H1 (cell line): ENCODE results near the gene TRAPPC12. TPM values are rescaled to one million over a fixed set of nuclear protein-coding genes. Genes with fewer than 3 reads are reported as not detected.

ENCODE experiments used
- CTCF ChIA-PET: fragments of 300-600 bp; sonication (Branson Sonifier 250); formaldehyde crosslinking; loops from one replicate; lab custom pipeline; 2021; ENCODE audit not compliant: partially characterized antibody; lab: Charles Lee
- POLR2A ChIA-PET: fragments of 300-600 bp; sonication (Branson Sonifier 250); formaldehyde crosslinking; loops from one replicate; lab custom pipeline; 2021; ENCODE audit warnings: inconsistent platforms; ENCODE audit not compliant: partially characterized antibody; lab: Charles Lee
- DNase-seq, 2 experiments: peaks; one replicate each; pipeline versions ENCODE4 v3.0.0 to v3.0.0-alpha.2; 2010 to 2022; ENCODE audit warnings: low spot score in 2 of 2, low read depth in 1 of 2, mixed read lengths in 1 of 2
- FAIRE-seq: peaks from 2 replicates; lab custom pipeline; 2011; peaks lifted over from hg19 to GRCh38; lab: Jason Lieb, UNC
- H2AFZ ChIP-seq: 2 replicates; pipeline ENCODE4 v1.8.1; 2012; ENCODE audit warnings: low read length, inconsistent platforms
- H2AK5ac ChIP-seq: 2 replicates; pipeline ENCODE4 v1.6.1; 2013; ENCODE audit warnings: low read depth, low read length
- H2BK120ac ChIP-seq: replicated peaks from 2 replicates; pipeline ENCODE3; 2013; ENCODE audit warnings: low read depth, low read length, inconsistent platforms
- H2BK12ac ChIP-seq: 2 replicates; pipeline ENCODE4 v1.6.1; 2013; ENCODE audit warnings: low read depth, low read length
- H2BK15ac ChIP-seq: 2 replicates; pipeline ENCODE4 v1.6.1; 2013; ENCODE audit warnings: low read length
- H2BK20ac ChIP-seq: 2 replicates; pipeline ENCODE4 v1.6.1; 2013; ENCODE audit warnings: low read length
- H2BK5ac ChIP-seq: 2 replicates; pipeline ENCODE4 v1.6.1; 2013; ENCODE audit warnings: low read depth, low read length
- H3K14ac ChIP-seq: 2 replicates; pipeline ENCODE4 v1.6.1; 2013; ENCODE audit warnings: inconsistent platforms; ENCODE audit not compliant: insufficient read length
- H3K18ac ChIP-seq: 2 replicates; pipeline ENCODE4 v1.6.1; 2013; ENCODE audit warnings: low read length; ENCODE audit errors: extremely low read depth
- H3K23ac ChIP-seq: 2 replicates; pipeline ENCODE4 v1.6.1; 2013; ENCODE audit warnings: inconsistent platforms; ENCODE audit not compliant: insufficient read length
- H3K23me2 ChIP-seq: 2 replicates; pipeline ENCODE4 v1.6.1; 2013; ENCODE audit warnings: low read depth, low read length
- H3K27ac ChIP-seq: 2 replicates; pipeline ENCODE4 v1.6.1; 2011; ENCODE audit warnings: low read depth, low read length, inconsistent platforms
- H3K27me3 ChIP-seq, 4 experiments: replicated peaks in 1 of 4; 1 replicate in 1 of 4; 2 replicates in 3 of 4; pipeline versions ENCODE4 v1.6.1 to v1.8.1; 2011 to 2013; ENCODE audit warnings: low read length in 3 of 4, mild to moderate bottlenecking in 3 of 4, inconsistent platforms in 2 of 4, mixed read lengths in 2 of 4, moderate library complexity in 1 of 4; ENCODE audit not compliant: control insufficient read depth in 3 of 4, insufficient read depth in 3 of 4; ENCODE audit errors: extremely low read depth in 1 of 4
- H3K36me3 ChIP-seq, 4 experiments: 2 replicates each; pipeline versions ENCODE4 v1.6.1 to v1.8.1; 2011 to 2013; ENCODE audit warnings: mild to moderate bottlenecking in 4 of 4, low read length in 3 of 4, moderate library complexity in 2 of 4, control low read depth in 1 of 4, inconsistent platforms in 1 of 4; ENCODE audit not compliant: insufficient read depth in 4 of 4, control insufficient read depth in 2 of 4
- H3K4ac ChIP-seq: replicated peaks from 2 replicates; pipeline ENCODE3; 2013; ENCODE audit warnings: low read length, low read depth, mixed read lengths, inconsistent platforms; ENCODE audit not compliant: insufficient read length
- H3K4me1 ChIP-seq, 4 experiments: replicated peaks in 1 of 4; 1 replicate in 1 of 4; 2 replicates in 3 of 4; pipeline versions ENCODE4 v1.6.1 to v1.8.1; 2011 to 2013; ENCODE audit warnings: low read length in 3 of 4, inconsistent platforms in 2 of 4, mixed read lengths in 1 of 4; ENCODE audit not compliant: insufficient read depth in 4 of 4, control insufficient read depth in 3 of 4
- H3K4me2 ChIP-seq, 2 experiments: 2 replicates each; pipeline versions ENCODE4 v1.6.1 to v1.8.1; 2011 to 2013; ENCODE audit warnings: low read depth in 2 of 2, low read length in 2 of 2, control low read depth in 1 of 2, inconsistent platforms in 1 of 2, mild to moderate bottlenecking in 1 of 2; ENCODE audit not compliant: insufficient read depth in 1 of 2
- H3K4me3 ChIP-seq, 4 experiments: fragments of 200-600, 300-600 bp in 1 of 4; sonication (generic), shearing (Covaris generic), sonication (Bioruptor Twin) in 1 of 4; 2 replicates each; pipeline versions ENCODE4 v1.5.1 to v1.8.1; 2011 to 2016; ENCODE audit warnings: low read length in 4 of 4, low read depth in 3 of 4, control low read depth in 2 of 4, inconsistent platforms in 2 of 4, mild to moderate bottlenecking in 2 of 4, mixed read lengths in 1 of 4, moderate library complexity in 1 of 4; ENCODE audit not compliant: insufficient read depth in 2 of 4; ENCODE audit errors: extremely low read depth in 1 of 4
- H3K56ac ChIP-seq: replicated peaks from 2 replicates; pipeline ENCODE3; 2013; ENCODE audit warnings: low read depth, mild to moderate bottlenecking, mixed read lengths, low read length, inconsistent platforms; ENCODE audit not compliant: insufficient read length
- H3K79me1 ChIP-seq: 2 replicates; pipeline ENCODE4 v1.6.1; 2013; ENCODE audit warnings: low read depth, low read length, control low read depth
- H3K79me2 ChIP-seq, 2 experiments: 2 replicates each; pipeline versions ENCODE4 v1.6.1 to v1.8.1; 2012 to 2013; ENCODE audit warnings: low read length in 2 of 2, mild to moderate bottlenecking in 2 of 2, inconsistent platforms in 1 of 2; ENCODE audit not compliant: insufficient read depth in 2 of 2, control insufficient read depth in 1 of 2
- H3K9ac ChIP-seq, 4 experiments: replicated peaks in 1 of 4; 1 replicate in 1 of 4; 2 replicates in 3 of 4; pipeline versions ENCODE4 v1.6.1 to v1.8.1; 2011 to 2013; ENCODE audit warnings: low read depth in 3 of 4, low read length in 3 of 4, control low read depth in 2 of 4, mild to moderate bottlenecking in 2 of 4, moderate library complexity in 2 of 4, inconsistent platforms in 1 of 4; ENCODE audit errors: extremely low read depth in 1 of 4
- H3K9me3 ChIP-seq, 2 experiments: 2 replicates each; pipeline versions ENCODE4 v1.6.1 to v1.8.1; 2012 to 2013; ENCODE audit warnings: mild to moderate bottlenecking in 2 of 2, moderate library complexity in 2 of 2, control low read depth in 1 of 2, inconsistent platforms in 1 of 2, low read depth in 1 of 2, low read length in 1 of 2, mixed read lengths in 1 of 2; ENCODE audit not compliant: insufficient read depth in 2 of 2
- H4K20me1 ChIP-seq, 2 experiments: replicated peaks in 1 of 2; 2 replicates each; pipeline versions ENCODE3 to v1.8.1; 2011 to 2013; ENCODE audit warnings: inconsistent platforms in 2 of 2, low read length in 2 of 2, mild to moderate bottlenecking in 1 of 2; ENCODE audit not compliant: insufficient read depth in 2 of 2, control insufficient read depth in 1 of 2
- H4K5ac ChIP-seq: 2 replicates; pipeline ENCODE4 v1.6.1; 2013; ENCODE audit warnings: low read length, low read depth, mixed read lengths, inconsistent platforms; ENCODE audit not compliant: insufficient read length
- H4K8ac ChIP-seq: 2 replicates; pipeline ENCODE4 v1.8.0; 2013; ENCODE audit warnings: mild to moderate bottlenecking, moderate library complexity, low read length, inconsistent platforms; ENCODE audit not compliant: insufficient read depth; ENCODE audit errors: extremely low read depth
- H4K91ac ChIP-seq: replicated peaks from 2 replicates; pipeline ENCODE3; 2013; ENCODE audit warnings: low read length, mixed read lengths, inconsistent platforms; ENCODE audit not compliant: insufficient read length
- GTF2F1 ChIP-seq: IDR thresholded peaks from 2 replicates; pipeline ENCODE4 v1.6.1; 2012; ENCODE audit warnings: low read depth, low read length, improper control_type of control experiment, borderline replicate concordance
- KDM5A ChIP-seq: fragments of 200-600 bp; IDR thresholded peaks from 2 replicates; pipeline ENCODE4 v1.7.1; 2012; ENCODE audit warnings: mild to moderate bottlenecking, low read length, inconsistent platforms, mixed read lengths
- WGBS, 2 experiments: shearing (Covaris generic) in 1 of 2; methylation state at CpG; one replicate each; pipeline versions ENCODE4 v1.1.6 to v1.1.7; 2013 to 2015; ENCODE audit warnings: low lambda C conversion rate in 2 of 2, mixed read lengths in 2 of 2, inconsistent platforms in 1 of 2, low coverage in 1 of 2, missing lambda C conversion rate in 1 of 2; ENCODE audit not compliant: insufficient replicate concordance in 2 of 2, insufficient coverage in 1 of 2, insufficient read length in 1 of 2; ENCODE audit errors: extremely low coverage in 1 of 2, missing lambda C conversion rate in 1 of 2; 5-methylcytosine and 5-hydroxymethylcytosine counted together
- polyA plus RNA-seq, 7 experiments: library from polyadenylated mRNA; depleted of rRNA in 3 of 7; stranded (reverse) in 5 of 7; unstranded in 2 of 7; fragments of >200 nt in 5 of 7; fragments of 200-250 nt in 2 of 7; gene quantifications; 1 replicate in 5 of 7; 2 replicates in 1 of 7; 4 replicates in 1 of 7; pipeline versions ENCODE4 v1.2.1 to v1.2.3, GENCODE V29; 2011 to 2013; ENCODE audit warnings: missing spikeins in 2 of 7, mixed read lengths in 2 of 7
- total RNA-seq: library from RNA; stranded (reverse); fragmentation: NEBNext Ultra II Directional; extraction: Animal tissue kit (Norgen Biotek cat#: 25700); gene quantifications from 2 replicates; pipeline ENCODE4 v1.2.1, GENCODE V29; 2021

Gene TRAPPC12
- total and polyA plus RNA-seq, 2 of the 8 experiments (the other 6 are each of a cell fraction or from before 2014, with no cell fraction given): 35.0 to 67.3 TPM

- no peaks in the 10 kb centered on the region for H3K27me3 ChIP-seq
- FAIRE-seq: no peak
Observed at GRCh38 chr2:3489764-3490115, 110.2 kb downstream of the TRAPPC12 start.

More at GRCh38 chr2:3489764-3490115, 110.2 kb downstream of the TRAPPC12 start:
- Histone ChIP-seq H3K23me2 (no peaks in the 10 kb centered on the region), H4K91ac (no peak overlapping the region), H3K27ac (no peak overlapping the region), H2AFZ (no peak overlapping the region), H3K4me1 (peaks cover 0 to 9% (median 7%) of the 10 kb centered on the region in 4 experiments; a peak in 5 of 7 replicates), H3K9ac (no peak overlapping the region), H2BK15ac (no peak overlapping the region), H3K56ac (no peak overlapping the region), H2BK20ac (no peak overlapping the region), H3K4ac (no peak overlapping the region), H4K8ac (no peak overlapping the region), H3K14ac (no peak overlapping the region), H2BK5ac (no peak overlapping the region; the same call in 1 of the 2 replicates), H2AK5ac (no peak overlapping the region), H3K79me2 (no peaks in the 10 kb centered on the region), H4K5ac (no peak overlapping the region), H2BK120ac (no peak overlapping the region), H3K79me1 (no peaks in the 10 kb centered on the region), H4K20me1 (no peaks in the 10 kb centered on the region), H3K18ac (no peak overlapping the region), H3K4me2 (no peak overlapping the region), H3K9me3 (peaks cover 0 to 17% of the 10 kb centered on the region in 2 experiments; a peak in 1 of 4 replicates), H3K23ac (no peak overlapping the region), H3K36me3 (no peaks in the 10 kb centered on the region), H2BK12ac (no peak overlapping the region), H3K4me3 (no peak overlapping the region)
- POLR2A ChIA-PET: interaction anchor here (0.9 kb wide), 1 partner anchor 30 kb away, joined by 3 read pairs; no protein-coding TSS in a partner anchor
- TF ChIP-seq GTF2F1: no peak
- TF ChIP-seq KDM5A: no peak
- CTCF ChIA-PET: interaction anchor here (1.3 to 1.4 kb wide), 2 partner anchors 9 to 27 kb away, joined by 4 to 5 read pairs; no protein-coding TSS in a partner anchor
- WGBS, 2 experiments: 95% methylated on average over 16 of the region's 16 CpGs; no CpG with 5 or more reads in 1 of the 2 experiments
- no peak for DNase-seq
